Lower leg skin (tissue), 3 donors: ENCODE data around the gene ABI2.

ENCODE experiments used
- CTCF ChIP-seq, 3 donors: fragments of 450-650 bp; IDR thresholded peaks; one replicate each; pipeline ENCODE4 v1.5.1; 2016; ENCODE audit warnings: antibody characterized with exemption in 3 of 3, mild to moderate bottlenecking in 3 of 3, moderate library complexity in 2 of 3
- POLR2A ChIP-seq, 2 donors: fragments of 450-650 bp; IDR thresholded peaks; one replicate each; pipeline ENCODE4 v1.6.1; 2016 to 2017; ENCODE audit warnings: antibody characterized with exemption in 2 of 2, mild to moderate bottlenecking in 1 of 2, moderate library complexity in 1 of 2

DNA sequence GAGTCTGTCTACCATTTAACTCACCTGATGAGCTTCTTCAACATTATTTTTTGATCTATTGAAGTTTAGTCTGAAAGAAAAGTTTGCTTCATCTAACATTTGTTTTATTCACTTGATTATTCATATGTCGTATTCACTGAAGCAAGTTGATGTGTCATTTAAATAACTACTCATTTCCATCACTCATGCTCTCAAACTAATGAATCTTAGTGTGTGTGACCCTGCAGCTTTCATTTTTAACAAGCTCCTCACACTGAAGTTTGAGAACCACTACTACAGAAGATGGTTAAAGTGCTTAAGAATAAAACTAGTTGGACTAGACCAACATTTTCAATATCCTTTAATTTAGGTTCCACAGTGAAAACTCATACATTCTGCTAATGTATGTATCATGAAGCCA, 1.8 kb upstream of the ABI2 start:
- no peak for TF ChIP-seq CTCF (IDR thresholded peaks at IDR 0.05)
- no peak for TF ChIP-seq POLR2A (IDR thresholded peaks at IDR 0.05)
